HG03066 (cell line): Measurements from ENCODE around the gene PLOD3.
A peak's percentile ranks its signal among the peaks of the same experiment; 100 is the strongest.
"Not testable (repeated sequence)": the region's sequence is repeated elsewhere in the genome, so short reads cannot be mapped to it uniquely, and the experiment has no call there.

Experiments used
- ATAC-seq: cut with Tn5 transposase; IDR thresholded peaks from one replicate; pipeline ENCODE4 v1.9.1; 2021; ENCODE audit warnings: low read depth; ENCODE audit not compliant: unreplicated experiment

Gene PLOD3, protein sequence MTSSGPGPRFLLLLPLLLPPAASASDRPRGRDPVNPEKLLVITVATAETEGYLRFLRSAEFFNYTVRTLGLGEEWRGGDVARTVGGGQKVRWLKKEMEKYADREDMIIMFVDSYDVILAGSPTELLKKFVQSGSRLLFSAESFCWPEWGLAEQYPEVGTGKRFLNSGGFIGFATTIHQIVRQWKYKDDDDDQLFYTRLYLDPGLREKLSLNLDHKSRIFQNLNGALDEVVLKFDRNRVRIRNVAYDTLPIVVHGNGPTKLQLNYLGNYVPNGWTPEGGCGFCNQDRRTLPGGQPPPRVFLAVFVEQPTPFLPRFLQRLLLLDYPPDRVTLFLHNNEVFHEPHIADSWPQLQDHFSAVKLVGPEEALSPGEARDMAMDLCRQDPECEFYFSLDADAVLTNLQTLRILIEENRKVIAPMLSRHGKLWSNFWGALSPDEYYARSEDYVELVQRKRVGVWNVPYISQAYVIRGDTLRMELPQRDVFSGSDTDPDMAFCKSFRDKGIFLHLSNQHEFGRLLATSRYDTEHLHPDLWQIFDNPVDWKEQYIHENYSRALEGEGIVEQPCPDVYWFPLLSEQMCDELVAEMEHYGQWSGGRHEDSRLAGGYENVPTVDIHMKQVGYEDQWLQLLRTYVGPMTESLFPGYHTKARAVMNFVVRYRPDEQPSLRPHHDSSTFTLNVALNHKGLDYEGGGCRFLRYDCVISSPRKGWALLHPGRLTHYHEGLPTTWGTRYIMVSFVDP

DNA sequence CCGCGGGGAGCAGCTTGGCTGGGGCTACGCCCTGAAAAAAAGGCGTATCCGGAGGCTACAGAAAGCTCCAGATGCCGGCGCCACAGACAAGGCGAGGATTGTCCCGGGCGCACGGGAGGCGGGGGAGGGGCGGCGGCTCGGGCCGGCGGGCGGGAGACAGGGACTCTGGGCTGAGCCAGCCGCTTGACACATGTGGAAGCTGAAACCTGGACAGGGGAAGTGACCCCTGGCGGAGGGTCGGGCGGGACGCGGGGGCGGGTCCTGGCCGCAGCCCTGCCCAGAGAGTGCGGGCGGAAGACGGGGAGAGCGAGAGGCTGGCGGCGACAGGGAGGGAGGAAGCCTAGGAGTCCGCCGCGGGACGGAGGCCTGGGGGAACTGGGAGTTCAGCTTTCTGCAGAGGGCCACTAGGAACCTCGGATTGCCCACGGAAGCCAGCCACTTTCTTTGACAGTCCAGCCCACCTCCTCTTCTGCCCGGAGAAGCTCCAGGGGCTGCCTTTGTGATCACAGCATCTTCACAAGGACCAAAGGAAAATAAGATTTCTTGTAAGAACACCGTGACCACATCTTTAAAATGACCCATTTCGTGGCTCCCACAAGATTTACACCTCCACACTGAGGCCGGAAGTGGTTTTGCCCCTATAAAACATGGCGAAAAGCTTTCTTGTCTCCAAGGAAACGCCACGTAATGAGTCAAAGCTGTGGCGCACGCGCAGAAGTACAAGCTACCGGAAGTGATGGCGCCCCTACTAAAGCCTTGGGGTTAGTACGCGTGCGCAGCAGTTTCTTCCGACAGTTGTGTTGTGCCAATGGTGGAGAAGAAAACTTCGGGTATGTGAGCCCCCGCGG lies at the start of gene PLOD3, which contains the start of gene ZNHIT1:
Gene PLOD3 (minus strand): TSS at position 194 of the 848 bp plus-strand sequence. CDS start 307 bp downstream, outside the sequence.
Gene ZNHIT1 (plus strand): TSS at position 778 of the 848 bp plus-strand sequence. CDS start 31 bp downstream, at position 809.
- peak; percentile 64 for ATAC-seq

DNA sequence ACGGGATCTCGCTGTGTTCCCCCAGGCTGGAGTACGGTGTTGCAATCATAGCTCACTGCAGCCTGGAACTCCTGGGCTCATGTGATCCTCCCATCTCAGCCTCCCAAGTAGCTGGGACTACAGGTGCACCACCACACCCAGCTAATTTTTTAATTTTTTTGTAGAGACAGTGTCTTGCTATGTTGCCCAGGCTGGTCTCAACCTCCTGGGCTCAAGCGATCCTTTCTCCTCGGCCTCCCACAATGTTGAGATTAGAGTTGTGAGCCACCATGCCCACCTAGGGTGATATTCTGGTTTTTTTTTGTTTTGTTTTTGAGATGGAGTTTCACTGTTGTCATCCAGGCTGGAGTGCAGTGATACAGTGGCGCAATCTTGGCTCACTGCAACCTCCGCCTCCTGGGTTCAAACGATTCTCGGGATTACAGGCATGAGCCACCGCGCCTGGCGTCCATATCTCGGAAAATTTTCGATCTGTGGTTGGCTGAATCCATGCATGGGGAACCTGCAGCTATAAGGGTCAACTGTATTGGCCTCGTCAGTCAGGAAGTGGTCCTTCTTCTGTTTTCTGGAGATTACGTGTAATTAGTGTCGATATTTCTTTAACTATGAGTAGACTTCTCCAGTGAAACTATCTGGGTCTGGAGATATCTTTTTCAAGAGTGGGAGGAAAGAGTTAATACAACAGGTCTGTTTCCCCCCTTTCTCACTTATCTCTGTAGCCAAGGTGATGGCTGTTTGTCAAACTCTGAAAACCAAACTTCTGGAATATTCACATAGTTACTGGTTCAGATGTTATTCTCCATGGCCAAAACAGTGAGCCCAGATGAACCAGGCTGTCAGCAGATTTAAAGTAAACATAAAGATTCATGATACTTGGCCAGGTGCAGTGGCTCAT lies 48.5 kb upstream of the PLOD3 start:
- ATAC-seq = no peak

DNA sequence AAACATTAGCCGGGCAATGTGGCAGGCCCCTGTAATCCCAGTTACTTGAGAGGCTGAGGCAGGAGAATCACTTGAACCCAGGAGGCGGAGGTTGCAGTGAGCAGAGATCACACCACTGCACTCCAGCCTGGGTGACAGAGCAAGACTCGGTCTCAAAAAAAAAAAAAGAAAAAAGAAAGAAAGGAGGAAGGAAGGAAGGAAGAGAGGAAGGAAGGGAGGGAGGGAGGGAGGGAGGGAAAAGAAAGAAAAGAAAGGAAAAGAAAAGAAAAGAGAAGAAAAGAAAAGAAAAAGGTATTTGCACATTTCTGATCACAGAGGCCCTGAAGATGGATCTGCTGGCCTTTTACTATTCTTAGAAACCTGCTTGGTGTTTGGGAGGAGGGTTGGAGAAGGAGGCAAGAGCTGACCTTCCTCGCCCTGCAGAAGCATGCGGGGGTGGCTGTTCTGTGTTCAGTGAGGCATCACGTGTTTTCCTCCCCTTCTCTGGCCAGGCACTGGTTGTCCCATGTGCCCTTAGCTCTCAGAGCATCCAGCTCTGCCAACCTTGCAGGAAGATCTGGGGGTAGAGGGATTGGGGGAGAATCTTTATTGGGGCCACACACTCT lies 46.8 kb upstream of the PLOD3 start:
- not testable (repeated sequence) for ATAC-seq

DNA sequence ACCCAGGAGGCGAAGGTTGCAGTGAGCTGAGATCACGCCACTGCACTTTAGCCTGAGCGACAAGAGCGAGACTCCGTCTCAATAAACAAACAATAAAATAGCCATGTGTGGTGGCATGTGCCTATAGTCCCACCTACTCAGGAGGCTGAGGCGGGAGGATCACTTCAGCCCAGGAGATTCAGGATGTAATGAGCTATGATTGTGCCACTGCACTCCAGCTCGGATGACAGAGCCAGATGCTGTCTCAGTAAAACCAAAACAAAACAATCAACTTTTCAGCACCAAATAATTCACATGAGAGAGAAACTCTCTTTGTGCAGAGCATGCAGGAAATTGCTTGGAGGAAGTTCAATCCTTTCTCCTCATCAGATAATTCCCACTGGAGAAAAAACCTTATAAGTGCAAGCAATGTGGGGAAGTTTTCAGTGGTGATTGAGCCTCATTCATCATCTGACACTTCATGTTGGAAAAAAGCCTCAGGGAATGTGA lies 40.9 kb upstream of the PLOD3 start:
- no peak for ATAC-seq

DNA sequence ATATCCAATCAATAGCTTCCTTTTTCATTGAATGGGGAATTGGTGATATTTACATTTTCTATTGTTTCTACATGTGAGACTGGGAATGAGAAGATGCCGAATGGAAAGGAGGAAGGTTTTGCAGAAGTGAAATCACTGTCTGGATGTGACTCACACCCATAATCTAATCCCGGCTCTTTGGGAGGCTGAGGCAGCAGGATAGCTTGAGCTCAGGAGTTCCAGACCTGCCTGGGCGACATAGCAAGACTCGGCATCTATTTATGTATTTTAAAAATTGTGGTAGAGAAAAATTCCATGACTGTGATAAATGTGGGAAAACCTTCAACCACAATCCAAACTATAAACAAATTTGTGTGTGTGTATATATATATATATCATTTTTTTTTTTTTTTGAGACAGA lies 38.4 kb upstream of the PLOD3 start:
- ATAC-seq = no peak

DNA sequence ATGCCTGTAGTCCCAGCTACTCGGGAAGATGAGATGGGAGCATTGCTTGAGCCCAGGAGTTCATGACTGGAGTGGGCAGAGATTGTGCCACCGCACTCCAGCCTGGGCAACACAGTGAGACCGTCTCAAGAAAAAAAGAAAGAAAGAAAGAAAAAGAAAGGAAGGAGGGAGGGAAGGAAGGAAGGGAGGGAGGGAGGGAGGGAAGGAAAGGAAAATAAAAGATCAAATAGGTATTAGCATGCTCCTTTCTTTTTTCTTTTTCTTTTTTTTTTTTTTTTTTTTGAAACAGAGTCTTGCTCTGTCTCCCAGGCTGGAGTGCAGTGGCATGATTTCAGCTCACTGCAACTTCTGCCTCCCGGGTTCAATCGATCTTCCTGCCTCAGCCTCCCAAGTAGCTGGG lies 35.8 kb upstream of the PLOD3 start:
- not testable (repeated sequence) for ATAC-seq

DNA sequence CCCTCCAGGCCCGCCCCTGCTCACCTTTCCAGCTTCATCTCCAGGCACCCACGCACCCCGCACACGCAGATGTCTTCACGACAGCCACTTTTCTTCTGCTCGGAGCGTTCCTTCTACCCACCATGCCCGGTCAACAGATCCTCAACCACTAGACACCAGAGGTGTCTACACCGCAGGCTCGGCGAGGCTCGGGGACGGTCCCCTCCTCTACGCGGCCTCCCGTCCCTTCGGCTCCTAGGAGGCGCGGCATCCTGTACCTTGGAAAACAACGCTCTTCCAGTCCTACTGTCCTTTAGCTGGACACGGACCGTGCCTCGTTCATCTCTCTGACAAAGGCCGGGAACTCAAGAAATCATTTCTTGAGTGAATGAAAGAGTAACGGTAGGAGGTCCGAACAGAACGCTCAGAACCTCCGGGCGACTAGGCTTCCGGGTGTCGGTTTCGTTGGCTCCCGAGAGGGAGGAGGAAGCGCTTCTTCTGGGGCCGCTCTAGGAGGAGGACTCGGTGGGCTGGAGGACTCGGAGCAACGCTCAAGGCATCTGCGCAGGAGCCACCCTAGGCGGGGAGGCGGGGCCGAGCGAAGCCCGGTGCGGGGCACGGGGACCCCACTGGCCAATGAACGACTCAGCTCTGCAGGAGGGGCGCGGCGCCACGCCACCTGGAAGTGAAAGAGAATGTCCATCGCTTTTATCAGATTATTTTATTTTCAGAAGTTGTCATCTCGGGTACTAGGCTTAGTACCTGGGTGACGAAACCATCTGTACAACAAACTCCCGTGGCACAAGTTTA lies 34.7 kb upstream of the PLOD3 start:
- peak; percentile 96 for ATAC-seq

DNA sequence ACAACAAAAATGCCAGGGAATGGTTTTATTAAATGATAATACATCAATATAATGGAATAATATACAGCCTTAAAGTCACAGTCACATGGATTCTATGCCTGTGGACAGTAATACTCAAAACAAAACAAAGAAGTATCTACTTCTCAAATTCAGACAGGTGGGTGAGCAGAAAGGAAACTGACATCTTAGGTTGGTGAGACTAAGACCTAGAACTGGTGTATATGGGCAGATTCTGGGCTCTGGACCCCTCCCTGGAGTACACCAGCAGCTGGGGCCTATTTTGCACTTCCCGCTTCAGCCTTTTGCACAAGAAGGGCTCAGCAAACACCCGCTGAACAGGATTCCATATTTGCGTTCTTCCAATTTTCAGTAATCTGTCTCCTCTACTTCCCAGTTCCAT lies 32.9 kb upstream of the PLOD3 start:
- no peak for ATAC-seq

DNA sequence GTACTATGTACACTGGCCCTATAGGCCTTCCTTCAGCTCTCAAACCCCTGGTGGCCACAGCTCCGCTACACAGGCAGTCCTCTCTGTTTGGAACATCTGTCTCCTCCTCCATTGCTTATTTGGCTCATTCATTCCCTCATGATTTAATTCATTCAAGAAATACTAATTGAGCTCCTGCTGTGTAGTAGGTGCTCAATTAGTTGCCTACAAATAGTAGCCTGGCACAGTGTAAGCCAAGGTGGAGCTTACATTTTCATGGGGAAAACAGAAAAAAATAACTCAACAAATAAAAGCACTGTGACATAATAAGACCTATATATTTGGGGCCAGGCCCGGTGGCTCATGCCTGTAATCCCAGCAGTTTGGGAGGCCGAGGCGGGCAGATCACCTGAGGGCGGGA lies 30.9 kb upstream of the PLOD3 start:
- no peak for ATAC-seq

DNA sequence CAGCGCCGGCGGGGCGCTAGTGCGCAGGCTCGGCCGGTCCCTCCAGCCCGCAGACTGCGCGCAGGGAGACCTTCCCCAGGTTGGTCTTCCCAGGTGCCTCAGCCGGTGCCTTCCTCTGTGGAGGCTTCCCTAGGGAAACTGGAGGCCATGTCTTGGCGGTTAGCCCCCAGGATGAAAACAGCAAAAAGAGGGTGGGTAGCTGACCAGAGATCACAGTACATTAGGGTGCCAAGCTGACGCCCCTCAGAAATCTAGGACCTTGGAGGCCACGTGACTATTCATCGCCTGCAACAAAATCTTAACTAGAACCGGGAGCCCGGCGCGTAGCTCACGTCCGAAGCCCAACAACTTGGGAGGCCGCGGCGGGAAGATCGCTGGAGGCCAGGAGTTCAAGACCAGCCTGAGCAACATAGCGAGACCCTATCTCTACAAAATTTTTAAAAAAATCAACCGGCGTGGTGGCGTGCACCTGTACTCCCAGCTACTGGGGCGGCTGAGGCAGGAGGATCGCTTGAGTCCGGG lies 27.8 kb upstream of the PLOD3 start:
- no peak for ATAC-seq

DNA sequence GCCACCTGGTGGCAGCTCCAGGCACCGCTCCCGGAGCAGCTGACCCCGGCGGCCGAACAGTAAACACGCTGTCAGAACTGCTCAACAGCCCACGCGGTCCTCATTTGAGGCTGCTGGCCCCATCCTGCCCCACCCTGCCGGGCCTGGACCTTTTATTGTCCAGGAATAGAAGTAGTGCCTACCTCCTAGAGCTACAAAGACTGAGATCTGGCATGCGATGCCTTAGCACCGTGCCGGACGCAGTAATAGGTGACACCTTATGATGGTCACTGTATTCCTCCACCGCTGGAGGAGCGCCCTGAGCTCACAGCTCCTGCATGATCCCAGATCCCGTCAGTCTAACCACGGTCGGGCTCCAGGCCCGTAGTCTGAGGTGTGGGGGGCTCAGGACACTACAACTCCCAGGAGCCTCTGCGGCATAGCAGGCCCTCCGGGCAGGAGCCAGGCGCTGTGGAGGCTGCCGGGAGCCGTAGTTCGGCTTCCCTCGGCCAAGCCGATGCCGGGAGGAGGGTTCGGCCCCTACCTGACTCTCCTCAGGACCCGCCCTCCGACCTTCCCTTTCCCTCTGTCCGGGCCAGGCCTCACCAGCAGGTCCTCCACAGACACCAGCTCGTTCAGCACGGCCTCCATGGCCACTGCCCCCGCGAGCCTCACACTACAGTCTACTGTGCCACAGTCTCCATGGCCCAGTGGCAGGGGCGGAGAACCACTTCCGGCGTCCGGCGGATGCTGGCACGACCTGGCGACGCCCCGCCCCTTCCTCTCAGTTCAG lies 27.2 kb upstream of the PLOD3 start, which contains the start of gene FIS1:
Gene FIS1 (minus strand): TSS at position 707 of the 772 bp plus-strand sequence. CDS start 77 bp downstream, at position 630.
- ATAC-seq = peak; percentile 87

DNA sequence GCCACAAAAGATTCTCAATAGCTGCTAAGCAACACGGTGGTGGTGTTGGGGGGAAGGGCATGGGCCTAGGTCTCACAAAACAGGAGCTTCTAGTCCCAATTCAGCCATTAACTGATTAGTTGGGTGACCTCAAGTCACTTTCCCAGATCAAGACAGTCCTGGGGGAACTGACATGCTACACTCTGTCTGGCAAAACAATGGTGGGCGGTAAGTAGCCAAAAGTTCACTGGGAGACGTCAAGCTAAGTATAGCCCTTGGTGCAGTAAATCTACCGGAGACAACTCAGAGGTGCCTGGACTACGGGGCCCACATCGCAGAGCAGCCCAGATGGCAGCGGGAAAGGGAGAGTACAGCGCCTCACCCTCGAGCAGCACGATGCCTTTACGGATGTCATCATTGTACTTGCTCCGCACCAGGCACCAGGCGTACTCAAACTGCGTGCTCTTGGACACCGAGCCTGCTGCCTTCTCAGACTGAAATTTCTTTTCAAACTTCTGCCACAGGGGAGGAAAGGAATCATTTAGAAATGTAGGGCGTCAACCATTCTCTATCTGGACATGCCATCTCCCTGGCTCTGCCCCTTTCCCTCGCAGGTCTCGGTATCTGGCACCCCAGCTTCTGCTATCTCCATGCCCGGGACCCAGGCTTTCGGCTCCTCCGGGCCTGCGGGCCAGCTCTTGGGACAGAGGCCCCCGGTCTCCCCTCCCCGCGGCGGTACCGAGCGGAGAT lies 26.4 kb upstream of the PLOD3 start:
- ATAC-seq = no peak

DNA sequence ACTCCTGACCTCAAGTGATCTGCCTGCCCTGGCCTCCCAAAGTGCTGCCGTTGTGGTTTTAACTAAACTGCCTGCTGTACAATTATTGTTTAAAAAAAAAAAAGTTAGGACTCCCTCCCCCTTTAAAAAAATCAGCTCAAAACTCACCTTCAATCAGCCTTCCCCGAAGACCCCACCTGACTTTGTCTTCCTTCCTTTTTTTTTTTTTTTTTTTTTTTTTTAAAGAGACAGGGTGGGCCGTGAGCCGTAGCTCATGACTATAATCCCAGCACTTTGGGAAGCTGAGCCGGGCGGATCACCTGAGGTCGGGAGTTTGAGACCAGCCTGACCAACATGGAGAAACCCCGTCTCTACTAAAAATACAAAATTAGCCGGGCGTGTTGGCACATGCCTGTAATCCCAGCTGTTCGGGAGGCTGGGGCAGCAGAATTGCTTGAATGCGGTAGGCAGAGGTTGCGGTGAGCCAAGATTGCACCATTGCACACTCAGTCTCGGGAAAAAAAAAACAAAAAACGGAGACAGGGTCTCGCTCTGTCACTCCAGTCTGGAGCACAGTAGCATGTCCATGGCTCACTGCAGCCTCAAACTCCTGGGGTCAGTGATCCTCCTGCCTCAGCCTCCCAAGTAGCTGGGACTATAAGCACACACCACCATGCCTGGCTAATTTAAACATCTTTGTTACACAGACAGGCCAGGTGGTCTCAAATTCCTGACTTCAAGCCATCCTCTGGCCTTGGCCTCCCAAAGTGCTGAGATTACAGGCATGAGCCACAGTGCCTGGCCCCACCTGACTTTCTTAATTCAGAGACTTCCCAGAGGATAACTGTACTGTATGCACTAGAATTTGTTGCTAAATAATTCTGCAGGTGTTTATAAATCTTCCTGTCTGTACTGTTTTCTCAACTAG lies 24.3 kb upstream of the PLOD3 start:
- no peak for ATAC-seq

DNA sequence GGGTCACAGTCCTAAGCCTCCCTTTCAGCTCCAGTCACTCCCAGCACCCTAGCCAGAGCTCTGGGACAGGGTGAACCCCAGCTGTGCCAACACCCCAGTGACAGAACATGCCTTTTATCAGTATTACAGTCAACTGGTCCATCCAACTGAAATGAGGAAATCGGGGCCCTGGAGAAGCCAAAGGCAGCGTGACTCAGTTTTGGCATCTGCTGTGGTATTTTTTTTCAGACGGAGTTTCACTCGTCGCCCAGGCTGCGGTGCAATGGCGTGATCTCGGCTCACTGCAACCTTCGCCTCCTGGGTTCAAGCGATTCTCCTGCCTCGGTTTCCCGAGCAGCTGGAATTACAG lies 23.6 kb upstream of the PLOD3 start:
- no peak for ATAC-seq

DNA sequence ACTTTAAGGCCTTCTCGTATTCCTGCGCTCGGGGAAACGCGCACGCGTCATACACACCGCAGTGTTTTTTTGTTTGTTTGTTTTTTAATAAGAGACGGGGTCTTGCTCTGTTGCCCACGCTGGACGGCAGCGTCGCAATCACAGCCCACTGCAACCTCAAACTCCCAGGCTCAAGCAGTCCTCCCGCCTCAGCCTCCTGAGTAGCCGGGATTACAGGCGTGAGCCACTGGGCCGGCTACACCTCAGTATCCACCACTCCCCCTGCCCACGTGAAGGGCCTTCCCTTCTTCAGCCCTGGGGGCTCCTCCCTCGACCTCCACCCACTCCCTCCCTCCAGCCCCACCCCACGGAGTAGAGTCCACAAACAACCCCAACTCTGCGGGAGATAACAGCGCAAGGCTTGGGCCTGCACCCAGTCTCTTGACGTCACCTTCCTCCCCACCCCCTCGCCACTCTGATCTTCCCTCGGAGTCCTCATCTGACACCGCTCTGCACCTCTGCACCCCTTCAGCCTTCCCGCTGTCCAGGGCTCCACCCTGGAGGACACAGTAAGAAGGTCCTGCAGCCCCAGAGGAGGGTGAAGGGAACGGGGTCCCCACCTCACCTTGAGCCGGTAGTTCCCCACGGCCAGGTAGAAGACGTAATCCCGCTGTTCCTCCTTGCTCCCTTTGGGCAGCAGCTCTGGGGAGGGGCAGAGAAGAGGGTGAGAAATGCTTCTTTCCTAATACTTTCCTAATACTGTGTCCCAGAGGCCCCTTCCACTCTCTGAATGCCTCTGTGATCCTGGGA lies 23.0 kb upstream of the PLOD3 start:
- no peak for ATAC-seq
